ENCODE data around the gene PLA2G4D. TPM values are rescaled to one million over a fixed set of nuclear protein-coding genes. Genes with fewer than 3 reads are reported as not detected.

Gene PLA2G4D
- total RNA-seq, 2 donors from 2014 or later: 0.09 TPM; not detected in 1

GRCh38 chr15:42033214-42033873, 61.0 kb downstream of the PLA2G4D start:
- Mint-ChIP-seq H3K27me3 (no peaks in the 10 kb centered on the region), H3K9me3 (no peaks in the 10 kb centered on the region)
- peak; percentile 68 for ATAC-seq (replicated peaks)

GRCh38 chr15:42032376-42033213, 61.8 kb downstream of the PLA2G4D start:
- peaks cover 10% of the 10 kb centered on the region for H3K4me1 Mint-ChIP-seq
- peak overlapping the region; percentile 15 for H3K27ac Mint-ChIP-seq
- no peaks in the 10 kb centered on the region for H3K36me3 Mint-ChIP-seq (ENCODE audit: low read depth)
- H3K27me3 Mint-ChIP-seq: peaks cover 2% of the 10 kb centered on the region
- peak overlapping the region; percentile 11 for H3K4me3 Mint-ChIP-seq
- no peaks in the 10 kb centered on the region for H3K9me3 Mint-ChIP-seq
- peak; percentile 20 for ATAC-seq (replicated peaks)

More at GRCh38 chr15:42033214-42033873, 61.0 kb downstream of the PLA2G4D start:
- H3K27ac Mint-ChIP-seq: peak overlapping the region; percentile 15
- H3K36me3 Mint-ChIP-seq (ENCODE audit: low read depth): no peaks in the 10 kb centered on the region
- peaks cover 10% of the 10 kb centered on the region for H3K4me1 Mint-ChIP-seq
- peak overlapping the region; percentile 11 for H3K4me3 Mint-ChIP-seq

GRCh38 chr15:42031198-42031915, 63.0 kb downstream of the PLA2G4D start:
- peaks cover 10% of the 10 kb centered on the region for H3K4me1 Mint-ChIP-seq
- H3K27ac Mint-ChIP-seq: peak overlapping the region; percentile 7
- ATAC-seq (replicated peaks): no peak
- H3K4me3 Mint-ChIP-seq: no peak overlapping the region
- H3K9me3 Mint-ChIP-seq: no peaks in the 10 kb centered on the region
- H3K27me3 Mint-ChIP-seq: peaks cover 3% of the 10 kb centered on the region
- H3K36me3 Mint-ChIP-seq (ENCODE audit: low read depth): no peaks in the 10 kb centered on the region

GRCh38 chr15:42027521-42027920, 66.8 kb downstream of the PLA2G4D start:
- no peak overlapping the region for H3K27ac Mint-ChIP-seq
- ATAC-seq (replicated peaks): no peak

GRCh38 chr15:42024303-42024702, 70.1 kb downstream of the PLA2G4D start:
- Mint-ChIP-seq H3K9me3 (no peaks in the 10 kb centered on the region), H3K4me1 (no peaks in the 10 kb centered on the region), H3K36me3 (ENCODE audit: low read depth) (no peaks in the 10 kb centered on the region), H3K27me3 (peaks cover 3% of the 10 kb centered on the region), H3K4me3 (no peak overlapping the region), H3K27ac (no peak overlapping the region)
- no peak for ATAC-seq (replicated peaks)

More at GRCh38 chr15:42027521-42027920, 66.8 kb downstream of the PLA2G4D start:
- Mint-ChIP-seq H3K4me3 (no peak overlapping the region), H3K4me1 (no peaks in the 10 kb centered on the region), H3K27me3 (peaks cover 3% of the 10 kb centered on the region), H3K9me3 (no peaks in the 10 kb centered on the region), H3K36me3 (ENCODE audit: low read depth) (no peaks in the 10 kb centered on the region)

GRCh38 chr15:42021593-42021992, 72.8 kb downstream of the PLA2G4D start:
- no peaks in the 10 kb centered on the region for H3K9me3 Mint-ChIP-seq
- H3K4me3 Mint-ChIP-seq: no peak overlapping the region
- no peak overlapping the region for H3K27ac Mint-ChIP-seq
- no peaks in the 10 kb centered on the region for H3K36me3 Mint-ChIP-seq (ENCODE audit: low read depth)
- no peak for ATAC-seq (replicated peaks)
- peaks cover 5% of the 10 kb centered on the region for H3K27me3 Mint-ChIP-seq
- no peaks in the 10 kb centered on the region for H3K4me1 Mint-ChIP-seq

- peaks cover 5% of the 10 kb centered on the region for H3K27me3 Mint-ChIP-seq
- H3K36me3 Mint-ChIP-seq (ENCODE audit: low read depth): no peaks in the 10 kb centered on the region
- H3K4me1 Mint-ChIP-seq: no peaks in the 10 kb centered on the region
- no peak within 1 kb of the TSS for H3K4me3 Mint-ChIP-seq
- no peaks in the 10 kb centered on the region for H3K9me3 Mint-ChIP-seq
- ATAC-seq (replicated peaks): no peak
- H3K27ac Mint-ChIP-seq: no peak within 1 kb of the TSS
Measured at GRCh38 chr15:42020713-42021273, 73.6 kb downstream of the PLA2G4D start, which contains the start of gene PLA2G4E. TSS of gene PLA2G4E (minus strand) at chr15:42021042. CDS start at chr15:42021030, 12 bp downstream.

- ATAC-seq (replicated peaks): no peak
- no peaks in the 10 kb centered on the region for H3K36me3 Mint-ChIP-seq (ENCODE audit: low read depth)
- no peaks in the 10 kb centered on the region for H3K4me1 Mint-ChIP-seq
- no peak overlapping the region for H3K4me3 Mint-ChIP-seq
- H3K27ac Mint-ChIP-seq: peak overlapping the region; percentile 20
- no peaks in the 10 kb centered on the region for H3K9me3 Mint-ChIP-seq
- H3K27me3 Mint-ChIP-seq: peaks cover 5% of the 10 kb centered on the region
Measured at GRCh38 chr15:42018306-42019224, 75.8 kb downstream of the PLA2G4D start.

Other genes starting within 250 kb of the PLA2G4D start
- 1 to 10 TPM; 2.4 to 4.9 TPM for gene SPTBN5, start 200.5 kb downstream of the PLA2G4D start, total RNA-seq
- 10 to 100 TPM; 51.0 to 56.3 TPM for gene EHD4, start 122.0 kb downstream of the PLA2G4D start, total RNA-seq
- gene PLA2G4E, start 73.5 kb downstream of the PLA2G4D start, total RNA-seq: under 1 TPM in 1 of 2 donors, not detected in 1; 0.13 TPM
- gene PLA2G4F, start 62.1 kb upstream of the PLA2G4D start, total RNA-seq: not detected
- gene VPS39, start 113.7 kb upstream of the PLA2G4D start, total RNA-seq: 10 to 100 TPM; 54.6 to 73.6 TPM
- 10 to 100 TPM; 27.6 to 29.2 TPM for gene GANC, start 178.6 kb upstream of the PLA2G4D start, total RNA-seq
- gene TMEM87A, start 178.9 kb upstream of the PLA2G4D start, total RNA-seq: 10 to 100 TPM; 43.5 to 46.8 TPM

Measured in activated T-helper 17 cell treated with anti-CD3 and anti-CD28 coated beads, Interleukin-2, amount 50 U/mL, for 72 hours (primary cell).